ENCODE results near the gene BAHD1.

BAHD1 gene

GRCh38 chr15:40413036-40413435 is 27.7 kb upstream of the BAHD1 start:
- TF ChIP-seq CTCF (IDR thresholded peaks at IDR 0.05) = no peak
- Mint-ChIP-seq H3K36me3 (ENCODE audit: low read depth) (peaks cover 66% of the 10 kb centered on the region), H3K27me3 (ENCODE audit: low read depth, poor library complexity) (no peaks in the 10 kb centered on the region), H3K4me1 (peaks cover 2% of the 10 kb centered on the region), H3K9me3 (no peaks in the 10 kb centered on the region), H3K27ac (no peak overlapping the region), H3K4me3 (no peak overlapping the region)
- DNase-seq = no peak

DNA sequence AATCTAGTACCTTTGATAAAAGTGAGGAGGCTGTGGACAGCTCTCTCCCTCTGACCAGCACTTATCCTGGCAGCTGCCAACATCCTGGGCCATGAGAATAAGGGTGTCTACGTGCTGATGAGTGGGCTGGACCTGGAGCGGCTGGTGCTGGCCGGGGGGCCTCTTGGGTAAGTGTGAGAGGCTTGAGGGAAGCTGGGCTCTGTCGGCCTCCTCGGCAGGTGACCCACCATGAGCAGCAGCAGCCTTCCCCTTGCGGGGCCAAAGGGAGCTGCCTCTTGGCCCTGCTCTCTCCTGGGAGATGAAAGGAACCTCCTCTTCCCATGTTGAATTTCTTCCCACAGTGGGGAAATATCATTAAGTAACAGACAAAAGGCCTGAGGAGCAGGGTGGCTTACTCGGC is 25.9 kb upstream of the BAHD1 start:
- H3K4me1 Mint-ChIP-seq = no peaks in the 10 kb centered on the region
- H3K27me3 Mint-ChIP-seq (ENCODE audit: low read depth, poor library complexity) = no peaks in the 10 kb centered on the region
- DNase-seq = no peak
- no peak for TF ChIP-seq CTCF (IDR thresholded peaks at IDR 0.05)
- peaks cover 65% of the 10 kb centered on the region for H3K36me3 Mint-ChIP-seq (ENCODE audit: low read depth)
- H3K9me3 Mint-ChIP-seq = no peaks in the 10 kb centered on the region
- H3K27ac Mint-ChIP-seq = no peak overlapping the region
- H3K4me3 Mint-ChIP-seq = no peak overlapping the region

GRCh38 chr15:40415226-40415625 is 25.5 kb upstream of the BAHD1 start:
- H3K9me3 Mint-ChIP-seq = no peaks in the 10 kb centered on the region
- H3K27ac Mint-ChIP-seq = no peak overlapping the region
- no peaks in the 10 kb centered on the region for H3K4me1 Mint-ChIP-seq
- no peaks in the 10 kb centered on the region for H3K27me3 Mint-ChIP-seq (ENCODE audit: low read depth, poor library complexity)
- TF ChIP-seq CTCF (IDR thresholded peaks at IDR 0.05) = no peak
- no peak overlapping the region for H3K4me3 Mint-ChIP-seq
- H3K36me3 Mint-ChIP-seq (ENCODE audit: low read depth) = peaks cover 61% of the 10 kb centered on the region
- no peak for DNase-seq

DNA sequence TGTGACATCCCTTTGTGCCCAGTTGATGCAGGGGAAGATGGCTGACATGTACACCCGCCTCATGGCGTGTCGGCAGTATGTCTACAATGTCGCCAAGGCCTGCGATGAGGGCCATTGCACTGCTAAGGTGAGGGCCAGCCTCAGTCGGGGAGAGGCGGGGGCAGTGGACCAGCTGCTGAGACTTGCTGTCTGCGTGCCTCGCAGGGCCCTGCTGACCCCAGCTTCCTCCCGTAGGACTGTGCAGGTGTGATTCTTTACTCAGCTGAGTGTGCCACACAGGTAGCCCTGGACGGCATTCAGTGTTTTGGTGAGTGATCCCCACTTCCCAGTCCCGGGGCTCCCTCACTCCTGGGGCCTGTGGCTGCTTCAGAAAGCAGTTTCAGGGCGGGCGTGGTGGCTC is 24.7 kb upstream of the BAHD1 start:
- TF ChIP-seq CTCF (IDR thresholded peaks at IDR 0.05) = no peak
- Mint-ChIP-seq H3K27ac (no peak overlapping the region), H3K27me3 (ENCODE audit: low read depth, poor library complexity) (peaks cover 2% of the 10 kb centered on the region), H3K4me1 (no peaks in the 10 kb centered on the region), H3K9me3 (no peaks in the 10 kb centered on the region), H3K36me3 (ENCODE audit: low read depth) (peaks cover 53% of the 10 kb centered on the region), H3K4me3 (no peak overlapping the region)
- no peak for DNase-seq

GRCh38 chr15:40418126-40418525 is 22.6 kb upstream of the BAHD1 start:
- TF ChIP-seq CTCF (IDR thresholded peaks at IDR 0.05) = no peak
- H3K36me3 Mint-ChIP-seq (ENCODE audit: low read depth) = peaks cover 34% of the 10 kb centered on the region
- no peaks in the 10 kb centered on the region for H3K4me1 Mint-ChIP-seq
- no peak for DNase-seq
- H3K27me3 Mint-ChIP-seq (ENCODE audit: low read depth, poor library complexity) = peaks cover 6% of the 10 kb centered on the region
- H3K4me3 Mint-ChIP-seq = no peak overlapping the region
- H3K9me3 Mint-ChIP-seq = no peaks in the 10 kb centered on the region
- no peak overlapping the region for H3K27ac Mint-ChIP-seq

DNA sequence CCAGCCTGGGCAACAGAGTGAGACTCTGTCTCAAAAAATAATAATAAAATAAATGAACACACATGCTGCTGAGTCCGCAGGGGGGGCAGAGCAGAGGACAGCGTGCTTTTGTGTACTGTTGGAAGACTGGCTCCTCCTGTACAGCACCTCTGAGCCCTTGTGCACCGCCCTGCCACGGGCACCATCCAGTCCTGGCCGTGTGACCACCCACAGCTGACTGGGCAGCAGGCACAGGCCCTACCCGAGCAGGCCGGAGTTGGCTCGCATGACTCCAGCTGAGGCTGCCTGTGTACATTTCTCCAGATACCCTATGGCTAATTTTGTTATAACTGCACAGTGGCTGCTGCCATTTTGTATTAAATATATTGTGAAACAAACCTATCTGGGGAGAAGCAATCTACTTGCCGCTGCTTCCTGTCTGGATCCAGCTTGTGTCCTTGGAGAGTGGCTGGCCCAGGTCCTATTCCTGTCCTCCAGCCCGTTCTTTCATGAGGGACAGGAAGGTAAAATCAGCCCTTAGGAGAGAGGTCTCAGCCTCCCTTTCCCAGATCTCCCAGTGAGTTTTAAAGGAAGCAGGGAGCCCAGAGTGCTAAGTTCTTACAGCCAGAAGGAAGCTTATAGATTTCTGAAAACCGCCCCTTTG is 20.6 kb upstream of the BAHD1 start:
- Mint-ChIP-seq H3K27ac (no peak overlapping the region), H3K36me3 (ENCODE audit: low read depth) (peaks cover 20% of the 10 kb centered on the region), H3K9me3 (no peaks in the 10 kb centered on the region), H3K4me1 (no peaks in the 10 kb centered on the region), H3K4me3 (no peak overlapping the region), H3K27me3 (ENCODE audit: low read depth, poor library complexity) (peaks cover 8% of the 10 kb centered on the region)
- DNase-seq = no peak
- TF ChIP-seq CTCF (IDR thresholded peaks at IDR 0.05) = no peak
